Heart right ventricle (tissue), 16 donors: Measurements from ENCODE around the gene ALG12. TPM values are rescaled to one million over a fixed set of nuclear protein-coding genes. Genes with fewer than 3 reads are reported as not detected.

Experiments used
- ATAC-seq, 8 donors: fragments of 200-7000 bp; cut with Tn5 transposase; one replicate each; pipeline ENCODE4 v1.9.1; 2020; ENCODE audit warnings: mild to moderate bottlenecking in 8 of 8, moderate library complexity in 8 of 8, moderate number of reproducible peaks in 1 of 8
- DNase-seq, 2 donors: peaks; one replicate each; pipeline ENCODE4 v3.0.0-alpha.2; 2020
- H3K27ac ChIP-seq, 10 donors: fragments of 200-600 bp; sonication (generic) in 2 of 10; one replicate each; pipeline versions ENCODE4 v1.5.0 to v1.8.0; 2020 to 2022; ENCODE audit warnings: mild to moderate bottlenecking in 3 of 10
- H3K27me3 ChIP-seq, 7 donors: fragments of 200-600 bp; one replicate each; pipeline ENCODE4 v1.8.0; 2021 to 2022; ENCODE audit warnings: mild to moderate bottlenecking in 2 of 7
- H3K36me3 ChIP-seq, 9 donors: fragments of 200-600 bp; sonication (generic) in 1 of 9; one replicate each; pipeline versions ENCODE4 v1.5.0 to v1.8.0; 2020 to 2022; ENCODE audit warnings: mild to moderate bottlenecking in 2 of 9
- H3K4me1 ChIP-seq, 9 donors: fragments of 200-600 bp; sonication (generic) in 1 of 9; one replicate each; pipeline versions ENCODE4 v1.5.0 to v1.8.0; 2020 to 2022; ENCODE audit warnings: mild to moderate bottlenecking in 4 of 9
- H3K4me3 ChIP-seq, 10 donors: fragments of 200-600 bp; sonication (generic) in 2 of 10; one replicate each; pipeline versions ENCODE4 v1.5.0 to v1.8.0; 2020 to 2022; ENCODE audit warnings: mild to moderate bottlenecking in 7 of 10, moderate library complexity in 2 of 10
- H3K9me3 ChIP-seq, 11 donors: fragments of 200-600 bp in 10 of 11; sonication (generic) in 2 of 11; one replicate each; pipeline versions ENCODE4 v1.5.0 to v1.8.0; 2013 to 2022; ENCODE audit warnings: mild to moderate bottlenecking in 2 of 11, control low read depth in 1 of 11, moderate library complexity in 1 of 11
- CTCF ChIP-seq, 9 donors: fragments of 200-600 bp; sonication (generic) in 2 of 9; IDR thresholded peaks; one replicate each; pipeline versions ENCODE4 v1.5.0 to v1.8.0; 2021 to 2022; ENCODE audit warnings: antibody characterized with exemption in 9 of 9, mild to moderate bottlenecking in 5 of 9, moderate library complexity in 1 of 9
- WGBS, 2 donors: extraction: QIAGEN DNeasy Blood & Tissue Kit; methylation state at CpG; one replicate each; pipeline ENCODE4 v1.1.7; 2013; ENCODE audit warnings: inconsistent platforms in 1 of 2; 5-methylcytosine and 5-hydroxymethylcytosine counted together
- intact Hi-C, 10 donors: fragments of 100-400 bp; cut with DNase I; formaldehyde crosslinking; loops; one replicate each; pipeline versions ENCODE4 v1.11.1 to v1.14.2; 2022
- polyA plus RNA-seq, 2 donors: library from polyadenylated mRNA; stranded (reverse); fragments of 200-250 nt; gene quantifications; one replicate each; pipeline ENCODE4 v1.2.3, GENCODE V29; 2013
- total RNA-seq, 10 donors: library from RNA; stranded (reverse); fragmentation: NEBNext Ultra II Directional in 3 of 10; extraction: Animal tissue kit (Norgen Biotek cat#: 25700) in 3 of 10; gene quantifications; one replicate each; pipeline versions ENCODE4 v1.2.1 to v1.2.4, GENCODE V29; 2021 to 2023
- donor health status: Arrhythmogenic right ventricular cardiomyopathy.
- donor health status: ischemic (EF 13 %, LVEDD 7.1; RV severe dilation, severe dysfunction).
- donor health status: healthy with polysubstance abuse.
- donor health status: DM: no; HTN: yes; CAD: no.
- donor health status: DM: no; HTN: no; CAD: no.
- donor health status: ischemic (EF 25% LVEDD 6.9; RV normal size, moderate dysfunction).
- donor health status: ischemic (EF 25% LVEDD 5.7; RV mildly dilated, moderate dysfunction).
- donor health status: healthy.
- donor health status: DM: yes; HTN: yes; CAD: no.
- donor health status: Ischemic cardiomyopathy.
- donor health status: ischemic (EF 35%, LVEDD 5.7; RV mildly dilated, moderate dysfunction).
- donor health status: nonischemic (EF 11% LVEDD 7.7; RV severe dilation, severe dysfunction).
- donor health status: DM: yes; HTN: yes; CAD: no.
- donor health status: PGD.
- donor health status: ischemic (EF 29% LVEDD 5.4; RV normal size, mild dysfunction).
- donor health status: nonischemic (EF 23%, LVEDD 6.1; RV moderate dilation, normal function).

ALG12 gene
- total and polyA plus RNA-seq, 12 donors = 9.6 to 19.8 (median 14.1) TPM

- intact Hi-C loops = loop anchor here in 5 of 10 donors (1.0 to 2.0 kb wide), 3 partner anchors 24 to 26 kb away; no protein-coding TSS in a partner anchor
- H3K9me3 ChIP-seq = no peaks in the 10 kb centered on the region
- peak overlapping the region; percentile 86 to 100 (median 98) for H3K27ac ChIP-seq
- H3K27me3 ChIP-seq = no peaks in the 10 kb centered on the region
- WGBS, 2 donors = 1% methylated on average over 51 to 84 of the region's 84 CpGs
- peak overlapping the region; percentile 82 to 97 (median 89) for H3K4me3 ChIP-seq
- peak in 1 of 9 donors; percentile 28 for TF ChIP-seq CTCF (IDR thresholded peaks at IDR 0.05)
- peaks cover 37 to 61% (median 56%) of the 10 kb centered on the region in 9 donors for H3K4me1 ChIP-seq
- peaks cover 0 to 45% (median 17%) of the 10 kb centered on the region in 9 donors for H3K36me3 ChIP-seq
- ATAC-seq (no peak), DNase-seq (peak; percentile 44 to 62)
These were observed 42.9 kb upstream of the ALG12 start for GRCh38 chr22:49961005-49961600.

GRCh38 chr22:49960159-49961004, 42.1 kb upstream of the ALG12 start, which contains the start of gene PIM3:
Gene PIM3, plus strand, starts transcription at chr22:49960772. Its CDS starts 176 bp downstream, at chr22:49960948.
- Histone ChIP-seq H3K27me3 (no peaks in the 10 kb centered on the region), H3K9me3 (no peaks in the 10 kb centered on the region), H3K4me1 (peaks cover 33 to 61% (median 51%) of the 10 kb centered on the region in 9 donors), H3K4me3 (peak within 1 kb of the TSS; percentile 82 to 97 (median 89)), H3K27ac (peak within 1 kb of the TSS; percentile 86 to 100 (median 98)), H3K36me3 (peaks cover 0 to 40% (median 17%) of the 10 kb centered on the region in 9 donors)
- peak; percentile 94 to 95 for DNase-seq
- WGBS, 2 donors = 0 to 1% methylated on average over 77 to 136 of the region's 137 CpGs
- peak; percentile 79 to 94 (median 88) for ATAC-seq
- TF ChIP-seq CTCF (IDR thresholded peaks at IDR 0.05) = no peak
- intact Hi-C loops = loop anchor here in 6 of 10 donors (1.0 to 2.0 kb wide), 5 partner anchors 22 to 42 kb away; partner anchors contain the start of genes ALG12 (in 1 of the 6) and CRELD2 (in 1 of the 6)

- ATAC-seq (peak in 4 of 8 donors; percentile 0 to 11 (median 3)), DNase-seq (peak in 1 of 2 donors; percentile 59)
- H3K4me3 ChIP-seq = peak overlapping the region; percentile 30 to 97 (median 88)
- H3K36me3 ChIP-seq = peaks cover 0 to 34% (median 17%) of the 10 kb centered on the region in 9 donors
- H3K27ac ChIP-seq = peak overlapping the region; percentile 85 to 100 (median 98)
- H3K9me3 ChIP-seq = no peaks in the 10 kb centered on the region
- peaks cover 37 to 61% (median 51%) of the 10 kb centered on the region in 9 donors for H3K4me1 ChIP-seq
- peak in 1 of 9 donors; percentile 22 for TF ChIP-seq CTCF (IDR thresholded peaks at IDR 0.05)
- intact Hi-C loops = loop anchor here in 6 of 10 donors (1.0 to 2.0 kb wide), 4 partner anchors 21 to 41 kb away; partner anchors contain the start of genes ALG12 (in 1 of the 6) and CRELD2 (in 1 of the 6)
- 11 to 14% methylated on average over 21 of the region's 21 CpGs for WGBS, 2 donors
- no peaks in the 10 kb centered on the region for H3K27me3 ChIP-seq
These were observed 41.5 kb upstream of the ALG12 start for GRCh38 chr22:49959782-49960158.
